Neural cell (in vitro differentiated cells): Measurements from ENCODE around the gene TOMM40. TPM values are rescaled to one million over a fixed set of nuclear protein-coding genes. Genes with fewer than 3 reads are reported as not detected.

ENCODE experiments used
- H2AFZ ChIP-seq: fragments of 200-600, 300-800 bp; sonication (generic), shearing (Covaris generic); 2 replicates; pipeline ENCODE4 v1.6.0; 2014; ENCODE audit warnings: low read depth, mild to moderate bottlenecking, antibody characterized with exemption, low read length, moderate library complexity
- H3F3A ChIP-seq: fragments of 200-600 bp; shearing (Covaris generic); 2 replicates; pipeline ENCODE4 v1.6.1; 2016; ENCODE audit warnings: mild to moderate bottlenecking, moderate library complexity, mixed read lengths, antibody characterized with exemption, low read length; ENCODE audit not compliant: insufficient read depth, poor library complexity, severe bottlenecking
- H3K27ac ChIP-seq: fragments of 200-600, 300-800 bp; sonication (generic), shearing (Covaris generic); 2 replicates; pipeline ENCODE4 v1.5.1; 2014; ENCODE audit warnings: mild to moderate bottlenecking, low read length, moderate library complexity
- H3K27me3 ChIP-seq: fragments of 300-800, 200-600 bp; sonication (generic), shearing (Covaris generic); 2 replicates; pipeline ENCODE4 v1.6.0; 2014; ENCODE audit warnings: mild to moderate bottlenecking, low read depth, low read length, moderate library complexity; ENCODE audit not compliant: insufficient read depth
- H3K36me3 ChIP-seq: fragments of 300-800, 200-600 bp; sonication (generic), shearing (Covaris generic); 2 replicates; pipeline ENCODE4 v1.5.1; 2014; ENCODE audit warnings: mild to moderate bottlenecking, antibody characterized with exemption, low read length, moderate library complexity; ENCODE audit not compliant: insufficient read depth
- H3K4me2 ChIP-seq: fragments of 300-800, 200-600 bp; sonication (generic), shearing (Covaris generic); 2 replicates; pipeline ENCODE4 v1.6.0; 2014; ENCODE audit warnings: mild to moderate bottlenecking, low read length
- H3K4me3 ChIP-seq: fragments of 300-800, 200-600 bp; sonication (generic), shearing (Covaris generic); 2 replicates; pipeline ENCODE4 v1.5.1; 2014; ENCODE audit warnings: mild to moderate bottlenecking, low read length, moderate library complexity
- H3K79me2 ChIP-seq: fragments of 200-600 bp; shearing (Covaris generic); replicated peaks from 2 replicates; pipeline ENCODE4 v1.6.0; 2014; ENCODE audit warnings: mild to moderate bottlenecking, low read length, moderate library complexity; ENCODE audit not compliant: insufficient read depth
- H3K9ac ChIP-seq: fragments of 300-800, 200-600 bp; sonication (generic), shearing (Covaris generic); 2 replicates; pipeline ENCODE4 v1.6.1; 2016; ENCODE audit warnings: mild to moderate bottlenecking, low read length, mixed read lengths
- H3K9me2 ChIP-seq: fragments of 200-600 bp; shearing (Covaris generic); 2 replicates; pipeline ENCODE4 v1.6.1; 2016; ENCODE audit warnings: mild to moderate bottlenecking, low read length, mixed read lengths; ENCODE audit not compliant: insufficient read depth
- H3K9me3 ChIP-seq: fragments of 200-600, 300-800 bp; sonication (generic), shearing (Covaris generic); 2 replicates; pipeline ENCODE4 v1.6.1; 2016; ENCODE audit warnings: mild to moderate bottlenecking, mixed run types, low read length, moderate library complexity, mixed read lengths
- H4K20me1 ChIP-seq: fragments of 200-600 bp; shearing (Covaris generic); 2 replicates; pipeline ENCODE4 v1.6.1; 2016; ENCODE audit warnings: mild to moderate bottlenecking, mixed run types; ENCODE audit not compliant: insufficient read depth
- CTCF ChIP-seq: fragments of 450-650 bp; IDR thresholded peaks from 2 replicates; pipeline ENCODE4 v1.5.1; 2014; ENCODE audit warnings: antibody characterized with exemption, mild to moderate bottlenecking, moderate library complexity; ENCODE audit not compliant: poor library complexity, severe bottlenecking
- EP300 ChIP-seq: fragments of 450-650 bp; conservative IDR thresholded peaks from 2 replicates; pipeline ENCODE4 v1.6.1; 2014; ENCODE audit warnings: antibody characterized with exemption, mild to moderate bottlenecking, moderate library complexity; ENCODE audit not compliant: poor library complexity, severe bottlenecking
- EZH2 ChIP-seq: fragments of 200-600, 300-800 bp; shearing (Covaris generic), sonication (generic); IDR thresholded peaks from 2 replicates; pipeline ENCODE4 v1.6.1; 2014; ENCODE audit warnings: antibody characterized with exemption, low read length, borderline replicate concordance, mild to moderate bottlenecking; ENCODE audit not compliant: insufficient read depth, poor library complexity, severe bottlenecking
- MXI1 ChIP-seq: fragments of 450-650 bp; conservative IDR thresholded peaks from 2 replicates; pipeline ENCODE4 v1.6.1; 2014; ENCODE audit warnings: antibody characterized with exemption, mild to moderate bottlenecking; ENCODE audit not compliant: poor library complexity, severe bottlenecking
- POLR2AphosphoS5 ChIP-seq: IDR thresholded peaks from 2 replicates; pipeline ENCODE4 v1.6.1; 2012
- RAD21 ChIP-seq: fragments of 450-650 bp; conservative IDR thresholded peaks from 2 replicates; pipeline ENCODE4 v1.6.1; 2014; ENCODE audit warnings: antibody characterized with exemption, mild to moderate bottlenecking, moderate library complexity
- REST ChIP-seq: IDR thresholded peaks from 2 replicates; pipeline ENCODE4 v1.6.1; 2012; ENCODE audit warnings: borderline replicate concordance
- SMC3 ChIP-seq: fragments of 450-650 bp; conservative IDR thresholded peaks from 2 replicates; pipeline ENCODE4 v1.6.1; 2014; ENCODE audit warnings: antibody characterized with exemption, mild to moderate bottlenecking, moderate library complexity; ENCODE audit not compliant: poor library complexity
- TAF1 ChIP-seq: IDR thresholded peaks from 2 replicates; pipeline ENCODE4 v1.6.1; 2012; ENCODE audit warnings: low read depth
- polyA plus RNA-seq: library from polyadenylated mRNA; depleted of rRNA; stranded (reverse); fragments of >200 nt; gene quantifications from 2 replicates; pipeline ENCODE4 v1.2.3, GENCODE V29; 2014

Gene TOMM40
- polyA plus RNA-seq, 1 donor from 2014 or later, result 48.4 TPM

GRCh38 chr19:44931541-44931940, 40.5 kb downstream of the TOMM40 start:
- no peaks in the 10 kb centered on the region for H3K36me3 ChIP-seq
- no peak overlapping the region for H3K27ac ChIP-seq

GRCh38 chr19:44939668-44940067, 48.6 kb downstream of the TOMM40 start:
- TF ChIP-seq TAF1, result no peak
- no peak for TF ChIP-seq CTCF
- TF ChIP-seq SMC3, result no peak
- TF ChIP-seq RAD21, result no peak
- H3K4me3 ChIP-seq, result no peak overlapping the region

More at GRCh38 chr19:44931541-44931940, 40.5 kb downstream of the TOMM40 start:
- TF ChIP-seq RAD21, result no peak
- TF ChIP-seq SMC3, result no peak
- Histone ChIP-seq H3K27me3 (no peaks in the 10 kb centered on the region), H3K4me2 (no peak overlapping the region), H3K79me2 (no peaks in the 10 kb centered on the region), H3K9ac (no peak overlapping the region), H3K9me3 (no peaks in the 10 kb centered on the region), H3K4me3 (no peak overlapping the region), H2AFZ (no peak overlapping the region), H3K9me2 (no peaks in the 10 kb centered on the region), H3F3A (no peaks in the 10 kb centered on the region), H4K20me1 (no peaks in the 10 kb centered on the region)

GRCh38 chr19:44942067-44942571, 51.1 kb downstream of the TOMM40 start, which contains the start of gene APOC4:
APOC4 (plus strand) TSS chr19:44942237; CDS start chr19:44942278, 41 bp downstream.
- Histone ChIP-seq H2AFZ (no peak within 1 kb of the TSS), H3K9me3 (no peaks in the 10 kb centered on the region), H4K20me1 (no peaks in the 10 kb centered on the region), H3K9ac (no peak within 1 kb of the TSS), H3K79me2 (no peaks in the 10 kb centered on the region), H3K27me3 (no peaks in the 10 kb centered on the region), H3F3A (no peaks in the 10 kb centered on the region), H3K4me2 (no peak within 1 kb of the TSS), H3K9me2 (no peaks in the 10 kb centered on the region), H3K4me3 (no peak within 1 kb of the TSS), H3K27ac (no peak within 1 kb of the TSS), H3K36me3 (no peaks in the 10 kb centered on the region)
- TF ChIP-seq MXI1 (no peak), POLR2AphosphoS5 (no peak), EP300 (no peak)

More at GRCh38 chr19:44939668-44940067, 48.6 kb downstream of the TOMM40 start:
- H3K27me3 ChIP-seq, result no peaks in the 10 kb centered on the region
- no peaks in the 10 kb centered on the region for H3K9me3 ChIP-seq
- H3K79me2 ChIP-seq, result no peaks in the 10 kb centered on the region
- H3K4me2 ChIP-seq, result no peak overlapping the region
- no peaks in the 10 kb centered on the region for H4K20me1 ChIP-seq
- no peak overlapping the region for H2AFZ ChIP-seq
- H3K36me3 ChIP-seq, result no peaks in the 10 kb centered on the region
- no peak overlapping the region for H3K9ac ChIP-seq
- H3K9me2 ChIP-seq, result no peaks in the 10 kb centered on the region
- no peak overlapping the region for H3K27ac ChIP-seq
- no peaks in the 10 kb centered on the region for H3F3A ChIP-seq

DNA sequence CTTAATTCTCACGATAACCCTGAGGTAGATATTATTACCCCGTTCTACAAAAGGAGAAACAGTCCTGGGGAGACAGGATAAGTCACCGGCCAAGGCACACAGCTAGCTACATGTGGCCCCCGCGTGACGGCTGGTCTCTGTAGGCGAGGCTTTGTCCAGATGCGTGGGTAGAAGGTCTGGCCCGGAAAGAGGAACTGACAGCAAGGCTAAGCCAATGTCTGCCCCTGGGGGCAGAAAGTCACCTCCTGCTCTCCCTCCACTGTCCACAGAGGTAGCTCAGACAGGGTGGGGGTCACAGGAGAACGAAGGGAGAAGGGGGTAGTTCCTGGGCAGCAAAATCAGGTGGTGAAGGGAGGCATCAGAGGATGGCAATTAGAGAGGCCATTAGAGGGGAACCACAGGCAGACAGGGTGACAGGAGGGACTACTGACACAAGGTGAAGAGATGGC, 52.8 kb downstream of the TOMM40 start:
- Histone ChIP-seq H4K20me1 (no peaks in the 10 kb centered on the region), H2AFZ (no peak overlapping the region), H3F3A (no peaks in the 10 kb centered on the region), H3K9me3 (no peaks in the 10 kb centered on the region), H3K9ac (no peak overlapping the region), H3K27me3 (no peaks in the 10 kb centered on the region), H3K36me3 (no peaks in the 10 kb centered on the region), H3K4me3 (no peak overlapping the region), H3K27ac (no peak overlapping the region), H3K79me2 (no peaks in the 10 kb centered on the region), H3K4me2 (no peak overlapping the region), H3K9me2 (no peaks in the 10 kb centered on the region)
- TF ChIP-seq EP300 (no peak), CTCF (no peak), TAF1 (no peak), POLR2AphosphoS5 (no peak), RAD21 (no peak), REST (no peak), EZH2 (no peak), SMC3 (no peak), MXI1 (no peak)
